HK-2 (cell line): ENCODE measurements around the gene PIEZO2.
A peak's percentile ranks its signal among the peaks of the same experiment; 100 is the strongest.

Experiments used
- DNase-seq: peaks from one replicate; pipeline ENCODE4 v3.0.0-alpha.2; 2018; ENCODE audit not compliant: unreplicated experiment

Gene PIEZO2

GRCh38 chr18:11066038-11066437 is 83.3 kb downstream of the PIEZO2 start:
- no peak for DNase-seq

- no peak for DNase-seq
These were observed 84.5 kb downstream of the PIEZO2 start for GRCh38 chr18:11064727-11065460.

- DNase-seq, result no peak
These were observed 85.3 kb downstream of the PIEZO2 start for GRCh38 chr18:11064106-11064505.

- DNase-seq, result no peak
These were observed 93.6 kb downstream of the PIEZO2 start for GRCh38 chr18:11055721-11056120.

GRCh38 chr18:11054497-11054896 is 94.9 kb downstream of the PIEZO2 start:
- DNase-seq, result no peak

GRCh38 chr18:11053293-11053692 is 96.1 kb downstream of the PIEZO2 start:
- no peak for DNase-seq

GRCh38 chr18:11052800-11053199 is 96.6 kb downstream of the PIEZO2 start:
- DNase-seq, result no peak

GRCh38 chr18:11051462-11051861 is 97.9 kb downstream of the PIEZO2 start:
- no peak for DNase-seq

GRCh38 chr18:11050966-11051365 is 98.4 kb downstream of the PIEZO2 start:
- DNase-seq, result no peak

GRCh38 chr18:11047817-11048216 is 101.6 kb downstream of the PIEZO2 start:
- no peak for DNase-seq

- peak; percentile 0 for DNase-seq
These were observed 102.2 kb downstream of the PIEZO2 start for GRCh38 chr18:11047156-11047555.

GRCh38 chr18:11046140-11046539 is 103.2 kb downstream of the PIEZO2 start:
- no peak for DNase-seq

- DNase-seq, result no peak
These were observed 105.7 kb downstream of the PIEZO2 start for GRCh38 chr18:11043694-11044093.

- no peak for DNase-seq
These were observed 107.1 kb downstream of the PIEZO2 start for GRCh38 chr18:11042247-11042646.

GRCh38 chr18:11040823-11041656 is 108.3 kb downstream of the PIEZO2 start:
- peak; percentile 9 for DNase-seq

- no peak for DNase-seq
These were observed 109.0 kb downstream of the PIEZO2 start for GRCh38 chr18:11040359-11040758.

GRCh38 chr18:11037533-11038240 is 111.7 kb downstream of the PIEZO2 start:
- no peak for DNase-seq

GRCh38 chr18:11035814-11036495 is 113.4 kb downstream of the PIEZO2 start:
- no peak for DNase-seq

- DNase-seq, result no peak
These were observed 114.0 kb downstream of the PIEZO2 start for GRCh38 chr18:11035376-11035775.

GRCh38 chr18:11034884-11035283 is 114.5 kb downstream of the PIEZO2 start:
- DNase-seq, result no peak

GRCh38 chr18:11033503-11033902 is 115.9 kb downstream of the PIEZO2 start:
- no peak for DNase-seq

- no peak for DNase-seq
These were observed 117.4 kb downstream of the PIEZO2 start for GRCh38 chr18:11031966-11032365.
